ENCODE data around the gene VPS13D.
"Not testable (repeated sequence)": the region's sequence is repeated elsewhere in the genome, so short reads cannot be mapped to it uniquely, and the experiment has no call there.

Gene VPS13D

GRCh38 chr1:12515234-12515633, 285.4 kb downstream of the VPS13D start:
- DNase-seq (ENCODE audit: low read depth in 3 of 3): no peak

- no peak for DNase-seq (ENCODE audit: low read depth in 3 of 3)
Observed at GRCh38 chr1:12516741-12517140, 286.9 kb downstream of the VPS13D start.

GRCh38 chr1:12518931-12519692, 289.3 kb downstream of the VPS13D start:
- DNase-seq (ENCODE audit: low read depth in 3 of 3): peak; percentile 29 to 52 (median 39)

GRCh38 chr1:12519693-12520364, 290.0 kb downstream of the VPS13D start:
- DNase-seq (ENCODE audit: low read depth in 3 of 3): no peak

GRCh38 chr1:12521096-12521495, 291.3 kb downstream of the VPS13D start:
- no peak for DNase-seq (ENCODE audit: low read depth in 3 of 3)

GRCh38 chr1:12522780-12523179, 292.9 kb downstream of the VPS13D start:
- not testable (repeated sequence) for DNase-seq (ENCODE audit: low read depth in 3 of 3)

- DNase-seq (ENCODE audit: low read depth in 3 of 3): no peak
Observed at GRCh38 chr1:12524266-12524665, 294.4 kb downstream of the VPS13D start.

- DNase-seq (ENCODE audit: low read depth in 3 of 3): no peak
Observed at GRCh38 chr1:12525311-12526181, 295.7 kb downstream of the VPS13D start.

- DNase-seq (ENCODE audit: low read depth in 3 of 3): no peak
Observed at GRCh38 chr1:12527564-12527963, 297.7 kb downstream of the VPS13D start.

GRCh38 chr1:12528021-12528852, 298.4 kb downstream of the VPS13D start:
- DNase-seq (ENCODE audit: low read depth in 3 of 3): no peak

- no peak for DNase-seq (ENCODE audit: low read depth in 3 of 3)
Observed at GRCh38 chr1:12529640-12530174, 299.9 kb downstream of the VPS13D start.

GRCh38 chr1:12530462-12531178, 300.8 kb downstream of the VPS13D start:
- no peak for DNase-seq (ENCODE audit: low read depth in 3 of 3)

- no peak for DNase-seq (ENCODE audit: low read depth in 3 of 3)
Observed at GRCh38 chr1:12531179-12531499, 301.3 kb downstream of the VPS13D start.

- no peak for DNase-seq (ENCODE audit: low read depth in 3 of 3)
Observed at GRCh38 chr1:12532405-12533315, 302.8 kb downstream of the VPS13D start.

GRCh38 chr1:12536023-12536639, 306.3 kb downstream of the VPS13D start:
- no peak for DNase-seq (ENCODE audit: low read depth in 3 of 3)

- DNase-seq (ENCODE audit: low read depth in 3 of 3): no peak
Observed at GRCh38 chr1:12537294-12537693, 307.5 kb downstream of the VPS13D start.

GRCh38 chr1:12537906-12538461, 308.2 kb downstream of the VPS13D start:
- no peak for DNase-seq (ENCODE audit: low read depth in 3 of 3)

- not testable (repeated sequence) for DNase-seq (ENCODE audit: low read depth in 3 of 3)
Observed at GRCh38 chr1:12538536-12538935, 308.7 kb downstream of the VPS13D start.

- DNase-seq (ENCODE audit: low read depth in 3 of 3): no peak
Observed at GRCh38 chr1:12539320-12539704, 309.5 kb downstream of the VPS13D start.

Data from stimulated activated CD4-positive, alpha-beta T cell treated with anti-CD3 and anti-CD28 coated beads, TNF-alpha, amount 100 ng/mL, for 48 hours (primary cell).